ENCODE measurements around the gene ELL3. TPM values are rescaled to one million over a fixed set of nuclear protein-coding genes. Genes with fewer than 3 reads are reported as not detected.
"Not testable (repeated sequence)": the region's sequence is repeated elsewhere in the genome, so short reads cannot be mapped to it uniquely, and the experiment has no call there.

ELL3 gene
- total RNA-seq, 1 donor from 2014 or later, result 3.6 TPM

GRCh38 chr15:43749690-43750345, 26.9 kb downstream of the ELL3 start:
- H3K4me3 Mint-ChIP-seq (ENCODE audit: unreplicated experiment), result no peak overlapping the region
- peaks cover 38% of the 10 kb centered on the region for H3K4me1 Mint-ChIP-seq (ENCODE audit: low read depth)
- no peaks in the 10 kb centered on the region for H3K27me3 Mint-ChIP-seq (ENCODE audit: low read depth)
- H3K9me3 Mint-ChIP-seq (ENCODE audit: low read depth), result no peaks in the 10 kb centered on the region
- DNase-seq (ENCODE audit: low spot score), result no peak
- TF ChIP-seq, protein P1, sequence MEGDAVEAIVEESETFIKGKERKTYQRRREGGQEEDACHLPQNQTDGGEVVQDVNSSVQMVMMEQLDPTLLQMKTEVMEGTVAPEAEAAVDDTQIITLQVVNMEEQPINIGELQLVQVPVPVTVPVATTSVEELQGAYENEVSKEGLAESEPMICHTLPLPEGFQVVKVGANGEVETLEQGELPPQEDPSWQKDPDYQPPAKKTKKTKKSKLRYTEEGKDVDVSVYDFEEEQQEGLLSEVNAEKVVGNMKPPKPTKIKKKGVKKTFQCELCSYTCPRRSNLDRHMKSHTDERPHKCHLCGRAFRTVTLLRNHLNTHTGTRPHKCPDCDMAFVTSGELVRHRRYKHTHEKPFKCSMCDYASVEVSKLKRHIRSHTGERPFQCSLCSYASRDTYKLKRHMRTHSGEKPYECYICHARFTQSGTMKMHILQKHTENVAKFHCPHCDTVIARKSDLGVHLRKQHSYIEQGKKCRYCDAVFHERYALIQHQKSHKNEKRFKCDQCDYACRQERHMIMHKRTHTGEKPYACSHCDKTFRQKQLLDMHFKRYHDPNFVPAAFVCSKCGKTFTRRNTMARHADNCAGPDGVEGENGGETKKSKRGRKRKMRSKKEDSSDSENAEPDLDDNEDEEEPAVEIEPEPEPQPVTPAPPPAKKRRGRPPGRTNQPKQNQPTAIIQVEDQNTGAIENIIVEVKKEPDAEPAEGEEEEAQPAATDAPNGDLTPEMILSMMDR (IDR thresholded peaks at IDR 0.05), result no peak
- peaks cover 6% of the 10 kb centered on the region for H3K36me3 Mint-ChIP-seq (ENCODE audit: low read depth)
- peak overlapping the region; percentile 17 for H3K27ac Mint-ChIP-seq (ENCODE audit: unreplicated experiment)

GRCh38 chr15:43748376-43748775, 28.4 kb downstream of the ELL3 start:
- Mint-ChIP-seq H3K9me3 (ENCODE audit: low read depth) (no peaks in the 10 kb centered on the region), H3K27ac (ENCODE audit: unreplicated experiment) (peak overlapping the region; percentile 66), H3K4me1 (ENCODE audit: low read depth) (peaks cover 38% of the 10 kb centered on the region), H3K4me3 (ENCODE audit: unreplicated experiment) (peak overlapping the region; percentile 90), H3K27me3 (ENCODE audit: low read depth) (no peaks in the 10 kb centered on the region), H3K36me3 (ENCODE audit: low read depth) (peaks cover 3% of the 10 kb centered on the region)
- TF ChIP-seq, protein P1 (IDR thresholded peaks at IDR 0.05), result no peak
- DNase-seq (ENCODE audit: low spot score), result no peak

DNA sequence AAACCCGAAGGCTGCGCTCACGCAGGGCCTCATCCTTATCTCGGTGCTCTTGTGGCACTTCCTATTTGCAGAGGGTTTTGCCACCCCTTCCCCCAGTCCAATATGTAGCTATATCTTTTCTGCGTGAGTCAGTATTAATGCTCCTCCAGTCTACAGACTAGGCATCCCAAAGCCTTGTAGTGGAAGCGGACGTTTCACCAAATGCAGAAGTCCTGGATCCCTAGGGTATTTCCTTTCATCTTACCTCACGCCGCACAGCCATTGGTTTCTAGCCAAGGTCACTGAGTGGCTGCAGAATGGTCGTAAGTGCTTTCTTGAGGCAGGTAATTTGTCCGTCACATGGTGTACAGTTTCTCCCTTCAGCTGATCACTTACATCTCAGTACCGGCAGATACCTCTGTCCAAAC, 29.9 kb downstream of the ELL3 start:
- Mint-ChIP-seq H3K4me1 (ENCODE audit: low read depth) (peaks cover 34% of the 10 kb centered on the region), H3K27ac (ENCODE audit: unreplicated experiment) (peak overlapping the region; percentile 99), H3K4me3 (ENCODE audit: unreplicated experiment) (peak overlapping the region; percentile 90)
- H3K36me3 Mint-ChIP-seq (ENCODE audit: low read depth); H3K9me3 Mint-ChIP-seq (ENCODE audit: low read depth); DNase-seq (ENCODE audit: low spot score); H3K27me3 Mint-ChIP-seq (ENCODE audit: low read depth): not testable (repeated sequence)

GRCh38 chr15:43746245-43746902, 30.4 kb downstream of the ELL3 start, which contains the start of gene PDIA3:
Gene PDIA3 (plus strand): TSS chr15:43746438. CDS start chr15:43746540, 102 bp downstream.
- TF ChIP-seq, protein P1 (IDR thresholded peaks at IDR 0.05), result peak; percentile 71
- H3K27ac Mint-ChIP-seq (ENCODE audit: unreplicated experiment), result peak within 1 kb of the TSS; percentile 99
- peaks cover 31% of the 10 kb centered on the region for H3K4me1 Mint-ChIP-seq (ENCODE audit: low read depth)
- peak within 1 kb of the TSS; percentile 90 for H3K4me3 Mint-ChIP-seq (ENCODE audit: unreplicated experiment)
- H3K27me3 Mint-ChIP-seq (ENCODE audit: low read depth); H3K9me3 Mint-ChIP-seq (ENCODE audit: low read depth); H3K36me3 Mint-ChIP-seq (ENCODE audit: low read depth): not testable (repeated sequence)
- peak; percentile 95 for DNase-seq (ENCODE audit: low spot score)

GRCh38 chr15:43735416-43735815, 41.4 kb downstream of the ELL3 start:
- Mint-ChIP-seq H3K4me1 (ENCODE audit: low read depth) (peaks cover 11% of the 10 kb centered on the region), H3K4me3 (ENCODE audit: unreplicated experiment) (no peak overlapping the region), H3K36me3 (ENCODE audit: low read depth) (peaks cover 5% of the 10 kb centered on the region), H3K27ac (ENCODE audit: unreplicated experiment) (no peak overlapping the region), H3K27me3 (ENCODE audit: low read depth) (peaks cover 4% of the 10 kb centered on the region), H3K9me3 (ENCODE audit: low read depth) (peaks cover 4% of the 10 kb centered on the region)
- no peak for DNase-seq (ENCODE audit: low spot score)
- TF ChIP-seq, protein P1 (IDR thresholded peaks at IDR 0.05), result no peak

DNA sequence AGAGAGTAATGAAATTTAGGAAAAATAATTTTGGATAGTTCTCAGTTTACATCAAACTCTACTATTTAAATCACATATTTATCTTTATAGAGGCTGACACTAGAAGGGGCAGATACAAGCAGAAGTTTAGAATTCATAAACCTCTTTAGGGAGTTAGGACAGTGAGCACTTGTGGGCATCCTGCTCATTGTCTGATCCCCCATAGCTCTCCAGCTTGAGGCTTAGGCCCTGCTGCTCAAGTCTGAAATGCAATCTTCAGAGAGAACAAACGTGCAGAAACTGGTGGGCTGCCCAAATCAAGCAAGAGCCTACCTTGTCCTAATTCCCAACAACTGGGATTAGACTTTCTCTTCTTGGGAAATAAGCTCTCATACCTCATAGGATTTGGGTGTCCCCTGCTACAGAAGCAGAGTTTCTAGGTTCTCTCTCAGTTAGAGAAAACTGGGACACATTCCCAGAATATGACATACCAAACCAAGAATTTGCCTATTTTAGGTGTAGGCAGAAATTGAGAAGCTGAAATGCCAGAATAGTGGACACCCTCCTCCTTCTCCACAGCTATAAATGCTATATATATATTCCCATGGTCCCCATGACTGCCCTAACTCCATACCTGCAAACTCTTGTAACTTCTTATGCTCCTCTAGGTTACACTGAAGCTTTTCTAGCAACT, 48.6 kb downstream of the ELL3 start:
- not testable (repeated sequence) for DNase-seq (ENCODE audit: low spot score)

DNA sequence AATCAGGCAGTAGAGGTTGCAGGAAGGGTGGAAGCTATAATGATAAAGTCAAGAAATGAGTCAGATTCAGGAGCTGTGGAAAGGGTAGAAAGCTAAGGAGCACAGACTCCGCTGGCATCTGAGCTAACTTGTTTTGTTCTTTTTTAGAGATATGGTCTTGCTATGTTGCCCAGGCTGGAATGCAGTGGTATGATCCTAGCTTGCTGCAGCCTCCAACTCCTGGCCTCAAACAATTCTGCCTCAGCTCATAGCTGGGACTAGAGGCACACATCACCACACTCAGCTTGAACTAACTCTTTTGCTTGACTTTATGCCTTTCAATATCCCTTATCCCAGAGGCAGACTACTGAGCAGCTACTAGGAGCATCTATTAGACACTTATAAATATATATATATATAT, 50.5 kb downstream of the ELL3 start:
- H3K27ac Mint-ChIP-seq (ENCODE audit: unreplicated experiment); H3K36me3 Mint-ChIP-seq (ENCODE audit: low read depth); H3K4me1 Mint-ChIP-seq (ENCODE audit: low read depth); DNase-seq (ENCODE audit: low spot score); H3K4me3 Mint-ChIP-seq (ENCODE audit: unreplicated experiment); H3K9me3 Mint-ChIP-seq (ENCODE audit: low read depth): not testable (repeated sequence)
- H3K27me3 Mint-ChIP-seq (ENCODE audit: low read depth), result peaks cover 13% of the 10 kb centered on the region

More for the DNA sequence above, 48.6 kb downstream of the ELL3 start:
- not testable (repeated sequence) for H3K4me1 Mint-ChIP-seq (ENCODE audit: low read depth); H3K36me3 Mint-ChIP-seq (ENCODE audit: low read depth); H3K9me3 Mint-ChIP-seq (ENCODE audit: low read depth); H3K27me3 Mint-ChIP-seq (ENCODE audit: low read depth); H3K4me3 Mint-ChIP-seq (ENCODE audit: unreplicated experiment)
- peak overlapping the region; percentile 24 for H3K27ac Mint-ChIP-seq (ENCODE audit: unreplicated experiment)

Measured in chondrocyte (in vitro differentiated cells).